Epithelial cell of proximal tubule (primary cell): ENCODE measurements around the gene COX7C. TPM values are rescaled to one million over a fixed set of nuclear protein-coding genes. Genes with fewer than 3 reads are reported as not detected.
"Not testable (repeated sequence)": the region's sequence is repeated elsewhere in the genome, so short reads cannot be mapped to it uniquely, and the experiment has no call there.

Source experiments
- DNase-seq: peaks from one replicate; pipeline ENCODE4 v3.0.0-alpha.2; 2011; ENCODE audit warnings: low read depth
- H3K4me3 ChIP-seq: 2 replicates; pipeline ENCODE4 v1.5.1; 2011; ENCODE audit warnings: low read depth, mild to moderate bottlenecking, low read length
- CTCF ChIP-seq: conservative IDR thresholded peaks from 2 replicates; pipeline ENCODE4 v1.5.1; 2012; ENCODE audit warnings: low read depth, mild to moderate bottlenecking, low read length
- total RNA-seq: library from RNA; depleted of rRNA; stranded (reverse); fragments of >200 nt; gene quantifications from 2 replicates; pipeline ENCODE4 v1.2.3, GENCODE V29; 2015

The COX7C gene
- total RNA-seq, 1 donor from 2014 or later: 603 TPM

GRCh38 chr5:86640998-86641397 is 23.3 kb downstream of the COX7C start:
- no peak overlapping the region for H3K4me3 ChIP-seq
- no peak for DNase-seq
- no peak for TF ChIP-seq CTCF

- TF ChIP-seq CTCF: no peak
- no peak overlapping the region for H3K4me3 ChIP-seq
- no peak for DNase-seq
Measured at GRCh38 chr5:86644843-86645242, 27.1 kb downstream of the COX7C start.

GRCh38 chr5:86645885-86646284 is 28.1 kb downstream of the COX7C start:
- no peak for TF ChIP-seq CTCF
- DNase-seq: no peak
- no peak overlapping the region for H3K4me3 ChIP-seq

GRCh38 chr5:86646671-86647070 is 28.9 kb downstream of the COX7C start:
- no peak for DNase-seq
- no peak overlapping the region for H3K4me3 ChIP-seq
- no peak for TF ChIP-seq CTCF

GRCh38 chr5:86649832-86650505 is 32.2 kb downstream of the COX7C start:
- no peak overlapping the region for H3K4me3 ChIP-seq

GRCh38 chr5:86660771-86661170 is 43.0 kb downstream of the COX7C start:
- H3K4me3 ChIP-seq, DNase-seq: not testable (repeated sequence)

More at GRCh38 chr5:86649832-86650505, 32.2 kb downstream of the COX7C start:
- TF ChIP-seq CTCF: no peak
- no peak for DNase-seq

- DNase-seq: no peak
- TF ChIP-seq CTCF: no peak
- no peak overlapping the region for H3K4me3 ChIP-seq
Measured at GRCh38 chr5:86664173-86664572, 46.4 kb downstream of the COX7C start.
